ENCODE measurements around the gene FIBCD1.

Gene FIBCD1

DNA sequence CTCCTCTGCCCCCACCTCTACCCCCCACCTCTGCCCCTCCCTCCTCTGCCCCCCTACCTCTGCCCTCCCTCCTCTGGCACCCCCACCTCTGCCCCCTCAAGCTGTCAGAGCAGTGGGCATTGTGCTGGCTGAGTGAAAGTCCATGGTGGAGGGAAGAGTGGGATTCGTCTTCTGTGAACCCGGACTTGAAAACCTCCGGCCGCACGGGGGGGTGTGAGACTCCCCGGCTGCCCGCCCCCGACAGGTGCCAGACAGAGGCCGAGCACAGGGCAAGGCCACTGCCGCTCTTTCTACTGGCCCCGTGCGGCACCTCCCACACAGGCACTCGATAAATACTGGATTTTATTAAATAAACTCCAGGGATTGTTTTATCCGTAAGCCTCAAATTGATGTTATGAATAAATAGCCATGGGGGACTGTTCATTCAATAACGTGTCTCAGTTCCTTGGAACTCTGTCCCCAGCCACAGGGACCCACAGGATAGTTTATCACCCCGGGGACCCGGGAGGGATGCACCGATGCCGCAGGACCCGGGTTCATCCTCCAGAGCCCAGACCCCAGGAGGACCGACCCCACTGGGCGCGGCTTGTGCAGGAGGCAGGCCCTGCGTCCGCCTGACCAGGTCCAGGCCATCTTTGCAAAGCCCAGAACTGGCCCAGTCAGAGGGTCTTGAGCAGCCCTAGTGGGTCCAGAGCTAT is 39.8 kb downstream of the FIBCD1 start:
- TF ChIP-seq, protein P1, sequence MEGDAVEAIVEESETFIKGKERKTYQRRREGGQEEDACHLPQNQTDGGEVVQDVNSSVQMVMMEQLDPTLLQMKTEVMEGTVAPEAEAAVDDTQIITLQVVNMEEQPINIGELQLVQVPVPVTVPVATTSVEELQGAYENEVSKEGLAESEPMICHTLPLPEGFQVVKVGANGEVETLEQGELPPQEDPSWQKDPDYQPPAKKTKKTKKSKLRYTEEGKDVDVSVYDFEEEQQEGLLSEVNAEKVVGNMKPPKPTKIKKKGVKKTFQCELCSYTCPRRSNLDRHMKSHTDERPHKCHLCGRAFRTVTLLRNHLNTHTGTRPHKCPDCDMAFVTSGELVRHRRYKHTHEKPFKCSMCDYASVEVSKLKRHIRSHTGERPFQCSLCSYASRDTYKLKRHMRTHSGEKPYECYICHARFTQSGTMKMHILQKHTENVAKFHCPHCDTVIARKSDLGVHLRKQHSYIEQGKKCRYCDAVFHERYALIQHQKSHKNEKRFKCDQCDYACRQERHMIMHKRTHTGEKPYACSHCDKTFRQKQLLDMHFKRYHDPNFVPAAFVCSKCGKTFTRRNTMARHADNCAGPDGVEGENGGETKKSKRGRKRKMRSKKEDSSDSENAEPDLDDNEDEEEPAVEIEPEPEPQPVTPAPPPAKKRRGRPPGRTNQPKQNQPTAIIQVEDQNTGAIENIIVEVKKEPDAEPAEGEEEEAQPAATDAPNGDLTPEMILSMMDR (conservative IDR thresholded peaks at IDR 0.05; ENCODE audit: low read length) = no peak
- no peak overlapping the region for H3K4me3 ChIP-seq (ENCODE audit: low read length)
- no peak for DNase-seq (ENCODE audit: low read depth)

DNA sequence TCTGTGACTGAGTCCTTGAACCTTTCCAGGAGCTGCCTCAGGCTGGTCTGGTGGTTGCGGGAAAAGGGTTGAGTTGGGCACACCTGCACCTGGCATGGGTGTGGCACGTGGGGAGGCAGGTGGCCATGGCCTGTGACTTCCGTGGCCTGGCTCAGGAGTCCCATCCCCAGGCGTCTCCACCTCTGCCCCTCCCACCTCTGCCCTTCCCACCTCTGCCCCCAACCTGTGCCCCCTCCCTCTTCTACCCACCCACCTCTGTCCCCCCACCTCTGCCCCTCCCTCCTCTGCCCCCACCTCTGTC is 40.5 kb downstream of the FIBCD1 start:
- H3K4me3 ChIP-seq (ENCODE audit: low read length) = no peak overlapping the region
- TF ChIP-seq, protein P1 (conservative IDR thresholded peaks at IDR 0.05; ENCODE audit: low read length) = no peak
- no peak for DNase-seq (ENCODE audit: low read depth)

DNA sequence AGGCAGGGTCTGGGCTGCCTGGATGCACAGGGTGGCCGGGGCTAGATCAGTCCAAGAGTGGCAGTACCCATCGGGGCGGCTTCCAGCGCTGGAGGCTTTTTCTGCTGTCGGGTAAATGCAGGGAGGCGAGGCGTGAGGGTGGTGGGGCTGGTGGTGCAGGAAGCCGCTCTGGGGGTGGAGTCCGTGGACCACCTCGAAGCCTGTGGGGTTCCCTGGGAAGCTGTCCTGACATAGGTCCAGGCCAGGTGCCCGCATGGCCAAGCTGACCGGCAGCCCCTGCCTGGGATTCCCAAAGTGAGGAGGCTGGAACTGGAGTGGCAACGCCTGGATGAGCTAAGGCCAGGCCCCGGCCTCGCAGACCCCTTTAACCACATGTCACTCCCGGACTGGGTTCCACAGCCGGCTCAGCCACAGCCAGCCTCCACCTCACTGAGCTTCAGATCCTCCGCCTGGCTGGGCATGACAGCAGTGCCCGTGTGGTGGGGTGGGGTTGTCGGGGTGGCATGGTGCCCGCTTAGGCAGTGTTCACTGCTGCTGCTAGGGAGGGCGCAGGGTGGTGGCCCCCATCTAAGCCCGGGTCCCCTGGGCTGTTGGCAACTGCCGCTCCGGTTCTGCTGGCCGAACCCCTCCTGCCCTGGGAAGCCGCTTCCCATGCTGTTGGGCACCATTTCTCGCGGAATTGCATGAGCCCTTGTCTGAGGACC is 41.0 kb downstream of the FIBCD1 start:
- TF ChIP-seq, protein P1 (conservative IDR thresholded peaks at IDR 0.05; ENCODE audit: low read length) = no peak
- no peak for DNase-seq (ENCODE audit: low read depth)

DNA sequence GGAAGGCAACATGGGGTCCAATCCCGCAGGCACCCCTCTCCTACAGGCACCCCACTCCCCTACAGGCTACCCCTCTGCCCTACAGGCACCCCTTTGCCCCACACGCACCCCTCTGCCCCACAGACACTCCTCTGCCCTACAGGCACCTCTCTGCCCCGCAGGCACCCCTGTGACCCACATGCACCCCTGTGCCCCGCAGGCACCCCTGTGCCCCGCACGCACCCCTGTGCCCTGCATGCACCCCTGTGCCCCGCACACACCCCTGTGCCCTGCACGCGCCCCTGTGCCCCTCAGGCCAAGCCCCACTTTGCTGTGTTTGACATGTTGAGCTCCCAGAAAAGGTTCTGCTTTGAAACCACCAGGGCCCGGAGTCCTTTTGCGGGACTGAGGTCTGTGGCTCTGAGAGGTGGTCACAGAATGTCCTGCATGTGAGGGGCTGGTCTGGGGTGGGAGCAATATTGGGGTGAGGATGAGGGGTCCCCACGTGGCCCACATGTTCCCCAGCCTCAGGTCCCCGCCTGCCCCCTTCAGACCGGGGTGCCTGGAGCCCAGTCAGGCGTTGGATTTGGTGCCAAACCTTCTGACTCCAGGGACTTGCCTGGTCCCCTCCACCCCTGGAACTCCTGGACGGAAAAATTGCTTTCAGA is 41.8 kb downstream of the FIBCD1 start:
- DNase-seq (ENCODE audit: low read depth) = no peak
- TF ChIP-seq, protein P1 (conservative IDR thresholded peaks at IDR 0.05; ENCODE audit: low read length) = no peak
- no peak overlapping the region for H3K4me3 ChIP-seq (ENCODE audit: low read length)

More for the DNA sequence above, 41.0 kb downstream of the FIBCD1 start:
- no peak overlapping the region for H3K4me3 ChIP-seq (ENCODE audit: low read length)

DNA sequence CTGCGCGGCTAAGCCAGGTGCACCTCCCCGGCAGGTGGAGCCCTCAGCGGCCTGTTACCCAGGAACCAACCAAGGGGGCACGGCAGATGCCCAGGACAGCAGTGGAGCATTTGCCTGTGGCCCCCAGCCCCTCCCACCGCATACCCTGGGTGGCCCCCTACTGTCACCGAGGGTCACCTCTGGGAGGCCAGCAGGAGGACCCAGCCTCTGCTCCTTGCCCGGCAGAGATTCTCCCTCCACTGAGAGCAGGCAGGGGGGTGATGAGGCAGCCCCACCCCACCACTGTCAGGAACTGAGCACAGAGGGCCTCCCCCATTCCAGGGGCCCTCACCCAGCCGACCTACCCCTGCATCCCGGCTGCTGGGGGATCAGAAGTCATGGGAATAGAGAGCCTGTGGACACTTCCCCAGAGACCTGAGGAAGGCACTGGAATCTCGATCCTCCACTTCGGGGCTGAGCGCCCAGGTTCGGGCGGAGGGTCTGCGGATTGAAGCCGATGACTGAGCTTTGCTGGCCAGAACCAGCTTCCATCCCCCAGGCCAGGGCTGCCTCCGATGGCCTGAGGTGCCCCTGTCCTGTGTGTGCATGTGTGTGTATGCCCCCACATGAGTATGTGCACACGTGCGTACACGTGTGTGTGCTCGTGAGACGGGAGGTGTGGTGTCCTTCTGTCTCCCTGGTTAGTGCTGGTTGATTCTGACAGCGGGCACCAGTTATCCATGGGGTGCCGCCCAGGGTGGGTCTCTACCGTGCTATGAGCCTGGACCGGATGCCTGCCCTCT is 42.6 kb downstream of the FIBCD1 start, which contains the start of gene QRFP:
Gene QRFP, minus strand, starts transcription at position 580 of the 782 bp plus-strand sequence. CDS start 2,974 bp downstream, outside the sequence.
- DNase-seq (ENCODE audit: low read depth) = no peak
- H3K4me3 ChIP-seq (ENCODE audit: low read length) = no peak within 1 kb of the TSS
- TF ChIP-seq, protein P1 (conservative IDR thresholded peaks at IDR 0.05; ENCODE audit: low read length) = no peak

DNA sequence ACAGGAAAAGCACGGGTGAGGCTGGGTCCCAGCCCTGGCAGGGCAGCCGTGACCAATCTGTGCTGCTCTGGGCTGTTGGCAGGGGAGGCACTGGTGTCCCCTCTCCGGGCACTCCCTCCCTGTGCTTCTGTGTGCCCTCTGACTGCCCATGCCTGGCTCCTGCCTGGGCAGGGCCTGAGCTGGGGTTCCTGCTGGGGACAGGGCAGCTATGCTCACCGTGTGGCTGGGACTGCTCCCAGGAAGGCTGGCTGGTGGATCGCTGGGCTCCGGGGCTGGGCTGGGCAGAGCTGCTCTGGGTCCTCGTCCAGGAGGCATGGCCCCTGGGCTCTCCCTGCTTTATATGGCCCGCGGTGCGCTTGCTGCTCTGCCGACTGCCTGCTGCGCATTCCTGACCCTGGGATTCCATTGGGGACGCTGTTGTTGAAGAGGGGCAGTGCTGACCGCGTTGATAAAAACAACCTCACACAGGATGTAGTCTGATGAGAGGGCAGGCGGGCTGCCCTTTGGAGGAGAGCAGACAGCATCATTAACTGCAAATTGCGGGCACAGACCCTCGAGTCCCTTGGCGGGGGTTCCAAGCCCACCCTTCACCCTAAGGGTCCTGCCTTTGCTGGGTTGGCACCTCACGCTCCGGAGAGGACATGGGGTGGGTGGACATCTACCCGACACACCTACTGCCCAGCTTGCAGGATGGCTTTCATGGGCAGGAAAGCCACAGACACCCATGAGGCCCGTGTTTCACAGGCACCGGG is 43.4 kb downstream of the FIBCD1 start:
- H3K4me3 ChIP-seq (ENCODE audit: low read length) = no peak overlapping the region
- TF ChIP-seq, protein P1 (conservative IDR thresholded peaks at IDR 0.05; ENCODE audit: low read length) = no peak
- DNase-seq (ENCODE audit: low read depth) = no peak
